Effector memory CD8-positive, alpha-beta T cell (primary cell): ENCODE results near the gene STX8.

Experiments used
- ATAC-seq: fragments of 150-1000 bp; cut with Tn5 transposase; replicated peaks from 2 replicates; pipeline ENCODE4 v1.10.0; 2021; ENCODE audit warnings: mild to moderate bottlenecking, moderate library complexity
- DNase-seq, 3 experiments: peaks; one replicate each; pipeline ENCODE4 v3.0.0; 2021
- H3K27ac Mint-ChIP-seq, 2 donors: one replicate each; pipeline ENCODE4 v1.8.0; 2022; ENCODE audit warnings: mild to moderate bottlenecking in 2 of 2, mixed read lengths in 2 of 2, moderate library complexity in 2 of 2
- H3K27me3 Mint-ChIP-seq, 2 donors: one replicate each; pipeline ENCODE4 v1.8.0; 2022; ENCODE audit warnings: mixed read lengths in 2 of 2
- H3K36me3 Mint-ChIP-seq: one replicate; pipeline ENCODE4 v1.8.0; 2022; ENCODE audit warnings: mild to moderate bottlenecking, moderate library complexity, mixed read lengths; ENCODE audit not compliant: insufficient read depth
- H3K4me1 Mint-ChIP-seq, 2 donors: one replicate each; pipeline ENCODE4 v1.8.0; 2022; ENCODE audit warnings: low read depth in 2 of 2, mixed read lengths in 2 of 2
- H3K4me3 Mint-ChIP-seq, 2 donors: one replicate each; pipeline ENCODE4 v1.8.0; 2022; ENCODE audit warnings: mild to moderate bottlenecking in 2 of 2, mixed read lengths in 2 of 2, moderate library complexity in 2 of 2
- H3K9me3 Mint-ChIP-seq, 2 donors: one replicate each; pipeline ENCODE4 v1.8.0; 2022; ENCODE audit warnings: mixed read lengths in 2 of 2

Gene STX8

GRCh38 chr17:9443811-9444210, 131.8 kb downstream of the STX8 start:
- no peak overlapping the region for H3K27ac Mint-ChIP-seq
- DNase-seq (no peak), ATAC-seq (no peak)
- peaks cover 0 to 6% of the 10 kb centered on the region in 2 donors for H3K4me1 Mint-ChIP-seq
- no peaks in the 10 kb centered on the region for H3K9me3 Mint-ChIP-seq
- peaks cover 14% of the 10 kb centered on the region for H3K36me3 Mint-ChIP-seq
- no peak overlapping the region for H3K4me3 Mint-ChIP-seq
- no peaks in the 10 kb centered on the region for H3K27me3 Mint-ChIP-seq

GRCh38 chr17:9439851-9440250, 135.8 kb downstream of the STX8 start:
- no peak for ATAC-seq
- Mint-ChIP-seq H3K4me3 (no peak overlapping the region), H3K36me3 (peaks cover 14% of the 10 kb centered on the region), H3K27me3 (no peaks in the 10 kb centered on the region), H3K27ac (no peak overlapping the region), H3K9me3 (no peaks in the 10 kb centered on the region), H3K4me1 (peaks cover 0 to 6% of the 10 kb centered on the region in 2 donors)
- no peak for DNase-seq

- no peaks in the 10 kb centered on the region for H3K27me3 Mint-ChIP-seq
- no peak for DNase-seq
- ATAC-seq, result no peak
- H3K9me3 Mint-ChIP-seq, result no peaks in the 10 kb centered on the region
- no peak overlapping the region for H3K4me3 Mint-ChIP-seq
- peaks cover 12 to 19% of the 10 kb centered on the region in 2 donors for H3K4me1 Mint-ChIP-seq
- no peak overlapping the region for H3K27ac Mint-ChIP-seq
- H3K36me3 Mint-ChIP-seq, result peaks cover 12% of the 10 kb centered on the region
Measured at GRCh38 chr17:9436630-9437029, 139.0 kb downstream of the STX8 start.

- no peak overlapping the region for H3K4me3 Mint-ChIP-seq
- ATAC-seq (no peak), DNase-seq (no peak)
- H3K36me3 Mint-ChIP-seq, result peaks cover 1% of the 10 kb centered on the region
- no peak overlapping the region for H3K27ac Mint-ChIP-seq
- H3K27me3 Mint-ChIP-seq, result no peaks in the 10 kb centered on the region
- peaks cover 12 to 19% of the 10 kb centered on the region in 2 donors for H3K4me1 Mint-ChIP-seq
- no peaks in the 10 kb centered on the region for H3K9me3 Mint-ChIP-seq
Measured at GRCh38 chr17:9435165-9435564, 140.5 kb downstream of the STX8 start.

GRCh38 chr17:9434642-9435057, 141.0 kb downstream of the STX8 start:
- DNase-seq, result no peak
- peak overlapping the region; percentile 12 to 21 for H3K27ac Mint-ChIP-seq
- ATAC-seq, result no peak
- no peaks in the 10 kb centered on the region for H3K27me3 Mint-ChIP-seq
- H3K4me3 Mint-ChIP-seq, result no peak overlapping the region
- no peaks in the 10 kb centered on the region for H3K36me3 Mint-ChIP-seq
- peaks cover 12 to 19% of the 10 kb centered on the region in 2 donors for H3K4me1 Mint-ChIP-seq
- H3K9me3 Mint-ChIP-seq, result no peaks in the 10 kb centered on the region

GRCh38 chr17:9432934-9433421, 142.6 kb downstream of the STX8 start:
- Mint-ChIP-seq H3K27ac (peak overlapping the region; percentile 12 to 72), H3K36me3 (no peaks in the 10 kb centered on the region), H3K27me3 (no peaks in the 10 kb centered on the region), H3K4me1 (peaks cover 12 to 19% of the 10 kb centered on the region in 2 donors), H3K9me3 (no peaks in the 10 kb centered on the region), H3K4me3 (peak overlapping the region; percentile 34 to 49)
- DNase-seq (no peak), ATAC-seq (peak; percentile 21)

GRCh38 chr17:9432134-9432885, 143.3 kb downstream of the STX8 start:
- ATAC-seq (no peak), DNase-seq (no peak)
- Mint-ChIP-seq H3K27me3 (no peaks in the 10 kb centered on the region), H3K4me1 (peaks cover 12 to 19% of the 10 kb centered on the region in 2 donors), H3K4me3 (no peak overlapping the region), H3K27ac (peak overlapping the region; percentile 12 to 72), H3K9me3 (no peaks in the 10 kb centered on the region), H3K36me3 (no peaks in the 10 kb centered on the region)

GRCh38 chr17:9431620-9432019, 144.0 kb downstream of the STX8 start:
- DNase-seq (no peak), ATAC-seq (no peak)
- H3K4me1 Mint-ChIP-seq, result peaks cover 12 to 19% of the 10 kb centered on the region in 2 donors
- no peaks in the 10 kb centered on the region for H3K27me3 Mint-ChIP-seq
- H3K9me3 Mint-ChIP-seq, result no peaks in the 10 kb centered on the region
- H3K36me3 Mint-ChIP-seq, result no peaks in the 10 kb centered on the region
- H3K4me3 Mint-ChIP-seq, result no peak overlapping the region
- no peak overlapping the region for H3K27ac Mint-ChIP-seq

- Mint-ChIP-seq H3K27ac (no peak overlapping the region), H3K27me3 (no peaks in the 10 kb centered on the region), H3K36me3 (no peaks in the 10 kb centered on the region)
Measured at GRCh38 chr17:9427465-9428315, 147.9 kb downstream of the STX8 start.

GRCh38 chr17:9424071-9424640, 151.5 kb downstream of the STX8 start:
- ATAC-seq, result no peak
- H3K9me3 Mint-ChIP-seq, result no peaks in the 10 kb centered on the region
- peaks cover 2% of the 10 kb centered on the region for H3K36me3 Mint-ChIP-seq

More at GRCh38 chr17:9427465-9428315, 147.9 kb downstream of the STX8 start:
- Mint-ChIP-seq H3K4me3 (no peak overlapping the region), H3K9me3 (no peaks in the 10 kb centered on the region), H3K4me1 (peaks cover 0 to 7% of the 10 kb centered on the region in 2 donors)
- ATAC-seq (no peak), DNase-seq (no peak)

GRCh38 chr17:9421525-9421924, 154.1 kb downstream of the STX8 start:
- no peak overlapping the region for H3K4me3 Mint-ChIP-seq
- no peaks in the 10 kb centered on the region for H3K27me3 Mint-ChIP-seq
- ATAC-seq (no peak), DNase-seq (no peak)
- H3K27ac Mint-ChIP-seq, result no peak overlapping the region
- peaks cover 0 to 7% of the 10 kb centered on the region in 2 donors for H3K4me1 Mint-ChIP-seq
- no peaks in the 10 kb centered on the region for H3K9me3 Mint-ChIP-seq
- peaks cover 2% of the 10 kb centered on the region for H3K36me3 Mint-ChIP-seq

More at GRCh38 chr17:9424071-9424640, 151.5 kb downstream of the STX8 start:
- no peak overlapping the region for H3K4me3 Mint-ChIP-seq
- H3K4me1 Mint-ChIP-seq, result peaks cover 0 to 7% of the 10 kb centered on the region in 2 donors
- H3K27me3 Mint-ChIP-seq, result no peaks in the 10 kb centered on the region
- DNase-seq, result no peak
- peak overlapping the region in 1 of 2 donors; percentile 20 for H3K27ac Mint-ChIP-seq

- H3K4me3 Mint-ChIP-seq, result no peak overlapping the region
- peaks cover 2% of the 10 kb centered on the region for H3K36me3 Mint-ChIP-seq
Measured at GRCh38 chr17:9419932-9420453, 155.6 kb downstream of the STX8 start.

GRCh38 chr17:9414471-9414870, 161.1 kb downstream of the STX8 start:
- Mint-ChIP-seq H3K36me3 (no peaks in the 10 kb centered on the region), H3K4me3 (no peak overlapping the region)
- no peak for DNase-seq

More at GRCh38 chr17:9419932-9420453, 155.6 kb downstream of the STX8 start:
- peaks cover 3 to 10% of the 10 kb centered on the region in 2 donors for H3K4me1 Mint-ChIP-seq
- no peaks in the 10 kb centered on the region for H3K27me3 Mint-ChIP-seq
- DNase-seq, result no peak
- ATAC-seq, result no peak
- H3K9me3 Mint-ChIP-seq, result no peaks in the 10 kb centered on the region
- peak overlapping the region in 1 of 2 donors; percentile 9 for H3K27ac Mint-ChIP-seq

More at GRCh38 chr17:9414471-9414870, 161.1 kb downstream of the STX8 start:
- no peaks in the 10 kb centered on the region for H3K27me3 Mint-ChIP-seq
- ATAC-seq, result peak; percentile 40
- peak overlapping the region in 1 of 2 donors; percentile 76 for H3K27ac Mint-ChIP-seq
- H3K4me1 Mint-ChIP-seq, result peaks cover 3 to 6% of the 10 kb centered on the region in 2 donors
- no peaks in the 10 kb centered on the region for H3K9me3 Mint-ChIP-seq
